ENCODE data around the gene CAPS2.

The CAPS2 gene

GRCh38 chr12:75302781-75303180, 27.3 kb downstream of the CAPS2 start:
- no peak for DNase-seq

GRCh38 chr12:75302225-75302624, 27.9 kb downstream of the CAPS2 start:
- no peak for DNase-seq

DNA sequence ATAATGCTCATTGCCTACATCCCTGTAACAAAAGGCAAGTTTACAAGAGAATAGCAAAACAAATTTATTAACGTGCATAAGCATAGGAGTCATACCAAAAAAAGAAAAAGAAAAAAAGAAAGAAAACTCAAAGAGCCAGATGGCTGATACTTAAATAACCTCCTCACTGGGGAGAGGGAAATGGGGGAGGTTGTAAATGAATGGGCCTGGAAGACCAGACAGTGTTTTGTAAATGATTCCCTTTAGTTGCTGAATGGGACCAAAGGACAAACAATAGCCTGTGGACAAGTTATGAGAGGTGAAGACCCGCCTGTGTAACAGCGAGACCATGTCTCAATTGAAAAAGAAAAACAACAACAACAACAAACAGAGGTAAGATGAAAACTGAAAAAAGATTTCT, 35.3 kb downstream of the CAPS2 start:
- DNase-seq = no peak

DNA sequence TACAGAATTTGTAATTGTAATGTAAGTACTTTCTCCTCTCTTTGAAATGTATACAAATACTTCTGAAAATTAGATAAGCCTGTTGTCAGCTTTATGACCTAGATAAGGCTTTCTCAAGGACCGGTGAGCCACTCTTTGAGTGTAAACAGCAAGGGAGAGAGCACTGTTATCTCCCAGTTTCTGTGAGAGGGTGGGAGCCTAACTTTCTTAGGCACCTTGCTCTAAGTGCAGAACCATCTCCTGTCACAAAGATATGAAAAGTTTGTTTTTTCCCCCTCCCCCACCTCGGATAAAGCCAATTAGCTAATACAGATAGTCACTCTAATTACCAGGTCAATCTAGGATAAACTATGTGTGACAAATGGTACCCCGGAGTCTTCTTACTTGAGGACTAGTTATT, 35.8 kb downstream of the CAPS2 start:
- DNase-seq = peak; percentile 86

GRCh38 chr12:75291014-75291413, 39.1 kb downstream of the CAPS2 start:
- DNase-seq = no peak

- DNase-seq = peak; percentile 26
Measured at GRCh38 chr12:75289753-75290152, 40.4 kb downstream of the CAPS2 start.

GRCh38 chr12:75288860-75289259, 41.3 kb downstream of the CAPS2 start:
- DNase-seq = no peak

DNA sequence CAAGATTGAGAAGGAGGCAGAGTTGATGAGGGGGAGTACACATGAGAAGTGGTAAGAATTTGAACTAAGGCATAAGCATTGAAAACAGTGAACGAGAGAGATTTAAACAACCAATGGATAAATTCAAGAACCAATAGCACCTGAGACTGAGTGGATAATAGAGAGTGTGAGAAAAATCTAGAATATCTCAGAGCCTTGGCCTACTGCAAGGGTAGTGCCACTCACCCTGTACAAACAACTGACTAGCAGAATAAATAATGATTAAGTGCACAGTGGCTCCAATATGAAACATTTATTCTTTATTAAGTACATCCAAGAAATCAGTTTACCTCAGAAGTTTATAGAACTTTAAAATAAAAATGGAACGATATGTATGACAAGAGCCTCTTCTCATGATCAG, 54.4 kb downstream of the CAPS2 start:
- no peak for DNase-seq

- DNase-seq = no peak
Measured at GRCh38 chr12:75271576-75271975, 58.5 kb downstream of the CAPS2 start.

DNA sequence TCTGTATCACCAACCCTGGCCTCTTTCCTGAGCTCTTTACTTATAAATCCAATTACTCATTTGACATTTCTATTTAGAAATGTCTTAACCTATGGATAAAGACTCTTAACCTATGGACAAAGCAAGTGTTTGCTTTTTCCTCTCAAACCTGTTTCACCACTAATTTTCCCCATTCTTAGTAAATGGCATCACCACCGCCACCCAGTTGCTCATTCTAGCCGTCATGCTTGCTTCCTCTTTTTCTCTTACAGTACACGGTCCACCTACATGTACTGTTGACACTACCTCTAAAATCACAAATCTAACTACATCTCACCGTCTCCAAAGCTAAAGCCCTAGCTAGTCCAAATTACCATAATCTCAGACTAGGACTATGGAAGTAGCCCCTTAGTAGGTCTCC, 60.0 kb downstream of the CAPS2 start:
- no peak for DNase-seq

DNA sequence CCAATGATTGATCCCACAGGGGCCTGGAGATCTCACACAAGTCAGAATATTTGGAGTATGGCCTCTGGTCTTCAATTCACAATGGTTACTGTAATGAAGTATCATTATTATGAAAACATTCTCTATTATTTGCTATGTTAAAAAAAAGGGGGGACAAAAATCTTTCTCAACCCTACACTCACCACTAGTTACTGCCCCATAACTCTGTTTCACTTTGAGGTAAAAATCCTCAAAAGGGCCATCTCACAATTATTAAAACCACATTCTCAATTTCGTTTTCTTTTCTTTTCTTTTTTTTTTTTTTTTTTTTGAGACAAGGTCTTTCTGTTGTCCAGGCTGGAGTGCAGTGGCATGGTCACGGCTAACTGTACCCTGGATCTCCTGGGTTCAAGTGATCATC, 60.9 kb downstream of the CAPS2 start:
- no peak for DNase-seq

DNA sequence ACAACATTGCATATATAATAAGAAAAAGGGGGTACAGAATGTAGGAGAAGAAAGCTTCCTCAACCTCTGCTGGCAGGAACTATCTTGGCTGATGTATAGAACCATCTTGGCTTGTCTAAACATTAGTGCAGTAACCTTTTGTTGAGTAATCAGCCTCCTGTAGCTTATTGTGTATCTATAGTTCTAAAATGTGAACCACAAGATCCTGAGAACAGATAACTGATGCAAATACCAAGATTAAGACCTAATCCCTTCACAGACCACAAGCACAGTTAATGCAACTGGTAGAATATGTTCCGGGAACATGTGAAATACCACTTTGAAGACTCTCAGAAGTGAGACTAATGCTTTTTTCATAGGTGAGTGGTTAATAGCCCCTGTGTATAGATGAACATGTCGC, 69.8 kb downstream of the CAPS2 start:
- DNase-seq = no peak

GRCh38 chr12:75259143-75259542, 71.0 kb downstream of the CAPS2 start:
- DNase-seq = no peak

- DNase-seq = no peak
Measured at GRCh38 chr12:75257510-75257909, 72.6 kb downstream of the CAPS2 start.

DNA sequence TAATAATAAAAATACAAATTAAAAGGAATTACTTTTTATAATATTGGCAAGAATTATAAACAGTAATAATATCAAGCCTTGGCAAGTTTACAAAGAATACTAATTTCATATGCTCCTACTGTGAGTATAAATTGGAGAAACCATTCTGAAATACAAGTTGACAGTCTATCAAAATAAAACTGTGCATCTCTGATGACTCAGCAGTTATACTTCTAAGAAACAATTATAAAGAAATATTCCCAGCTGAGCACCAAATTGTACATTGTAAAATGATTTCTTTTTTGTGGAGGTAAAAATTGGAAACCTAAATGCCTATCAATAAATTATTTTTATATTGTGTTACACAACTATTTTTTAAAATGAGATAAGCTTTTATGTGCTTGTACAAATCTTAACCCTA, 85.0 kb downstream of the CAPS2 start:
- DNase-seq = no peak

GRCh38 chr12:75239987-75240386, 90.1 kb downstream of the CAPS2 start:
- DNase-seq = no peak

GRCh38 chr12:75236206-75236605, 93.9 kb downstream of the CAPS2 start:
- DNase-seq = no peak

DNA sequence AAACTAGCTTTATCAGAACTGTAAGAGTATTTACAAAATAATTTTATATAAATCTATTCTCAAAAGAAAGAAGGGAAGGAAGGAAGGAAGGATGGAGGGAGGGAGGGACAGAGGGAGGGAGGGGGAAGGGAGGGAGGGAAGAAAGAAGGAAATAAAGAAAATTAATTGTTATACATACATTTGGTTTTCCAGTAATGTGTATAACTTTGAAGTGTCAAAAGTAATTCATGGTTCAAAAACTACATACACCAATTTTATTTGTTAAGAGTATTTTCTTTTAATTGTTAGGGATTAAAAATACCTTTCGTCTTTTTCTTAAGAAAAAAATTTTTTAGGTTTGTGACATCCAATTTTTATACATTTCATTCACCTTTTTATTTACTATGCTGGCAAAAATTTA, 103.0 kb downstream of the CAPS2 start:
- no peak for DNase-seq
